ENCODE results near the gene MPC1.

Gene MPC1

DNA sequence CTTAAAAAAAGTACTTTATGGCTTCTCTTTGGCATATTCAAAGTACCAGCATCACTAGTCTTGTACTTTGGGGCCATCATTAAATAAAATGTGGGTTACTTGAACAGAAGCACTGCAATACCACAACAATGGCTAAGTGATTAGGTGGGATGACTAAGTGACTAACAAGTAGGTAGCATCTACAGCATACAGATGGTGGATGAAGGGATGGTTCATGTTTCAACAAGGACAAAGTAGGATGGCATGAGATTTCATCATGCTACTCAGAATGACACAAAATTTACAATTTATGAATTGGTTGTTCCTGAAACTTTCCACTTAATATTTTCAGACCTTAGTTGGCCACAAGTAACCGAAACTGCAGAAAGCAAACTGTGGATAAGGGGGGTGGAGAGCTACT lies 7.7 kb downstream of the MPC1 start:
- Histone ChIP-seq H3K27me3 (replicated peaks; ENCODE audit: insufficient read depth, low read length) (no peaks in the 10 kb centered on the region), H3F3A (ENCODE audit: insufficient read depth, low read length) (no peaks in the 10 kb centered on the region), H3K9me2 (replicated peaks; ENCODE audit: insufficient read depth, low read length) (no peaks in the 10 kb centered on the region), H3K27ac (ENCODE audit: low read length) (no peak overlapping the region), H4K20me1 (ENCODE audit: insufficient read depth, low read length) (no peaks in the 10 kb centered on the region), H3K4me1 (ENCODE audit: low read length) (no peaks in the 10 kb centered on the region), H3K36me3 (replicated peaks; ENCODE audit: insufficient read depth, low read length) (no peaks in the 10 kb centered on the region), H3K79me2 (ENCODE audit: low read length) (peaks cover 28% of the 10 kb centered on the region), H2AFZ (ENCODE audit: low read length) (no peak overlapping the region), H3K4me2 (ENCODE audit: low read depth, low read length) (no peak overlapping the region), H3K9ac (ENCODE audit: low read length) (no peak overlapping the region), H3K9me3 (replicated peaks; ENCODE audit: insufficient read depth, low read length) (no peaks in the 10 kb centered on the region), H3K4me3 (ENCODE audit: low read length) (no peak overlapping the region)
- TF ChIP-seq EZH2 (optimal IDR thresholded peaks at IDR 0.05; ENCODE audit: low read depth, low read length) (no peak), EZH2phosphoT487 (IDR thresholded peaks at IDR 0.05; ENCODE audit: low read length) (no peak)
- TF ChIP-seq, protein P1, sequence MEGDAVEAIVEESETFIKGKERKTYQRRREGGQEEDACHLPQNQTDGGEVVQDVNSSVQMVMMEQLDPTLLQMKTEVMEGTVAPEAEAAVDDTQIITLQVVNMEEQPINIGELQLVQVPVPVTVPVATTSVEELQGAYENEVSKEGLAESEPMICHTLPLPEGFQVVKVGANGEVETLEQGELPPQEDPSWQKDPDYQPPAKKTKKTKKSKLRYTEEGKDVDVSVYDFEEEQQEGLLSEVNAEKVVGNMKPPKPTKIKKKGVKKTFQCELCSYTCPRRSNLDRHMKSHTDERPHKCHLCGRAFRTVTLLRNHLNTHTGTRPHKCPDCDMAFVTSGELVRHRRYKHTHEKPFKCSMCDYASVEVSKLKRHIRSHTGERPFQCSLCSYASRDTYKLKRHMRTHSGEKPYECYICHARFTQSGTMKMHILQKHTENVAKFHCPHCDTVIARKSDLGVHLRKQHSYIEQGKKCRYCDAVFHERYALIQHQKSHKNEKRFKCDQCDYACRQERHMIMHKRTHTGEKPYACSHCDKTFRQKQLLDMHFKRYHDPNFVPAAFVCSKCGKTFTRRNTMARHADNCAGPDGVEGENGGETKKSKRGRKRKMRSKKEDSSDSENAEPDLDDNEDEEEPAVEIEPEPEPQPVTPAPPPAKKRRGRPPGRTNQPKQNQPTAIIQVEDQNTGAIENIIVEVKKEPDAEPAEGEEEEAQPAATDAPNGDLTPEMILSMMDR (IDR thresholded peaks at IDR 0.05; ENCODE audit: low read length) = no peak
- no peak for DNase-seq

DNA sequence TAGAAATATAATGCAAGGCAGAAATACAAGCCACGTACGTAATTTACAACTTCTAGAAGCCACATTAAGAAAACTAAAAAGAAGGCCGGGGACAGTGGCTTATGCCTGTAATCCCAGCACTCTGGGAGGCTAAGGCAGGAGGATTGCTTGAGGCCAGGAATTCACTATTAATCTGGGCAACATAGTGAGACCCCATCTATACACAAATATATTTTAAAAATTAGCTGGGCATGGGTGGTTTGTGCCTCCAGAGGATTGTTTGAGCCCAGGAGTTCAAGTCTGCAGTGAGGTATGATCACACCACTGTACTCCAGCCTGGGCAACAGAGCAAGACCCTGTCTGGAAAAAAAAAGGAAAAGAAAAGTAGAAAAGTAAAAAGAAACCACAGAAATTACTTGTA lies 12.3 kb downstream of the MPC1 start:
- peaks cover 5% of the 10 kb centered on the region; the same call in 1 of the 2 replicates for H3K4me1 ChIP-seq (ENCODE audit: low read length)
- H2AFZ ChIP-seq (ENCODE audit: low read length) = no peak overlapping the region
- H3K36me3 ChIP-seq (replicated peaks; ENCODE audit: insufficient read depth, low read length) = no peaks in the 10 kb centered on the region
- H4K20me1 ChIP-seq (ENCODE audit: insufficient read depth, low read length) = no peaks in the 10 kb centered on the region
- peaks cover 5% of the 10 kb centered on the region; the same call in 1 of the 2 replicates for H3F3A ChIP-seq (ENCODE audit: insufficient read depth, low read length)
- H3K4me3 ChIP-seq (ENCODE audit: low read length) = no peak overlapping the region
- H3K9me3 ChIP-seq (replicated peaks; ENCODE audit: insufficient read depth, low read length) = no peaks in the 10 kb centered on the region
- H3K4me2 ChIP-seq (ENCODE audit: low read depth, low read length) = no peak overlapping the region
- H3K27ac ChIP-seq (ENCODE audit: low read length) = no peak overlapping the region
- no peak for TF ChIP-seq EZH2phosphoT487 (IDR thresholded peaks at IDR 0.05; ENCODE audit: low read length)
- TF ChIP-seq, protein P1 (IDR thresholded peaks at IDR 0.05; ENCODE audit: low read length) = no peak
- TF ChIP-seq EZH2 (optimal IDR thresholded peaks at IDR 0.05; ENCODE audit: low read depth, low read length) = no peak
- no peaks in the 10 kb centered on the region for H3K27me3 ChIP-seq (replicated peaks; ENCODE audit: insufficient read depth, low read length)
- no peaks in the 10 kb centered on the region for H3K79me2 ChIP-seq (ENCODE audit: low read length)
- no peaks in the 10 kb centered on the region for H3K9me2 ChIP-seq (replicated peaks; ENCODE audit: insufficient read depth, low read length)
- no peak overlapping the region for H3K9ac ChIP-seq (ENCODE audit: low read length)
- no peak for DNase-seq

DNA sequence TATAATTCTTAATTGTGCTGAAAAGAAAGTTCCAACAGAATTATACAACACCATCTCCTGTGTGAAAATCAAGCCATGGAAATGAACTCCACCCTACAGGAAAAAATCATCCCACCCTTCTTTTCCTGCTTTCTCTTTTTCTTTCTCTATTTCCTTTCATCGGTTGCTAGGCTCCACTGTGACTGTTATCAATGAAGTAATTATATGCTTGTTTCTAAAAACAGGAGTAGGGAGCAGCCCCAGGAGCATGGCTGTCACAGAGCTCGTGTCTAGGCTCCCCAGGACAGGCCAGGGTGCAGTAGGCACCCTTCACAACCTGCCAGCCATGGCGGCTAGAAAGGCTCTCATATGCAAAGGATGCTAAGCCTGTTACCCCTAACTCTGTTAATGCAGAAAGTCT lies 13.0 kb downstream of the MPC1 start:
- Histone ChIP-seq H3K27me3 (replicated peaks; ENCODE audit: insufficient read depth, low read length) (no peaks in the 10 kb centered on the region), H3K9ac (ENCODE audit: low read length) (no peak overlapping the region), H3K9me2 (replicated peaks; ENCODE audit: insufficient read depth, low read length) (no peaks in the 10 kb centered on the region), H4K20me1 (ENCODE audit: insufficient read depth, low read length) (no peaks in the 10 kb centered on the region), H3K9me3 (replicated peaks; ENCODE audit: insufficient read depth, low read length) (no peaks in the 10 kb centered on the region), H3K27ac (ENCODE audit: low read length) (no peak overlapping the region), H3K4me3 (ENCODE audit: low read length) (no peak overlapping the region), H3K4me2 (ENCODE audit: low read depth, low read length) (no peak overlapping the region), H2AFZ (ENCODE audit: low read length) (no peak overlapping the region), H3K79me2 (ENCODE audit: low read length) (no peaks in the 10 kb centered on the region), H3F3A (ENCODE audit: insufficient read depth, low read length) (peaks cover 12% of the 10 kb centered on the region; the same call in 1 of the 2 replicates), H3K4me1 (ENCODE audit: low read length) (peaks cover 8% of the 10 kb centered on the region), H3K36me3 (replicated peaks; ENCODE audit: insufficient read depth, low read length) (no peaks in the 10 kb centered on the region)
- no peak for TF ChIP-seq EZH2phosphoT487 (IDR thresholded peaks at IDR 0.05; ENCODE audit: low read length)
- TF ChIP-seq, protein P1 (IDR thresholded peaks at IDR 0.05; ENCODE audit: low read length) = no peak
- no peak for TF ChIP-seq EZH2 (optimal IDR thresholded peaks at IDR 0.05; ENCODE audit: low read depth, low read length)
- no peak for DNase-seq
